ENCODE measurements around the gene HIVEP1. TPM values are rescaled to one million over a fixed set of nuclear protein-coding genes. Genes with fewer than 3 reads are reported as not detected.
"Not testable (repeated sequence)": the region's sequence is repeated elsewhere in the genome, so short reads cannot be mapped to it uniquely, and the experiment has no call there.

HIVEP1 gene
- polyA plus RNA-seq, 1 of the 3 experiments (the other 2 are of a cell fraction) = 7.7 TPM

- CTCF ChIA-PET = no interaction called here
- POLR2A ChIA-PET = no interaction called here
Measured at GRCh38 chr6:12174878-12175277, 162.8 kb downstream of the HIVEP1 start.

GRCh38 chr6:12175626-12176025 is 163.5 kb downstream of the HIVEP1 start:
- Histone ChIP-seq H3K27ac (ENCODE audit: low read depth in 2 of 2, low read length in 1 of 2) (no peak overlapping the region), H3K4me2 (no peak overlapping the region), H3K36me3 (replicated peaks in 1 of 2; ENCODE audit: control insufficient read depth in 1 of 2, insufficient read depth in 2 of 2, low read length in 1 of 2) (no peaks in the 10 kb centered on the region), H3K9ac (no peak overlapping the region), H3K27me3 (ENCODE audit: insufficient read depth) (no peaks in the 10 kb centered on the region), H3K4me3 (ENCODE audit: low read depth in 2 of 2, low read length in 1 of 2) (no peak overlapping the region), H3K9me2 (no peaks in the 10 kb centered on the region), H3K9me3 (no peaks in the 10 kb centered on the region), H4K20me1 (ENCODE audit: insufficient read depth) (no peaks in the 10 kb centered on the region), H2AFZ (ENCODE audit: low read depth) (no peak overlapping the region), H3K79me2 (ENCODE audit: insufficient read depth) (no peaks in the 10 kb centered on the region), H3K4me1 (ENCODE audit: control insufficient read depth in 1 of 2, insufficient read depth in 2 of 2, low read depth in 1 of 2, low read length in 1 of 2) (no peaks in the 10 kb centered on the region), H3F3A (replicated peaks; ENCODE audit: insufficient read depth) (peaks cover 4% of the 10 kb centered on the region)
- no peak for DNase-seq
- WGBS (ENCODE audit: low lambda C conversion rate) = 97% methylated on average over 6 of the region's 8 CpGs
- CTCF ChIA-PET = interaction anchor here (0.6 kb wide), 1 partner anchor 754 kb away, joined by 3 read pairs; no protein-coding TSS in a partner anchor
- POLR2A ChIA-PET = no interaction called here
- TF ChIP-seq EP300 (IDR thresholded peaks at IDR 0.05; ENCODE audit: borderline replicate concordance in 1 of 2, low read depth in 1 of 2, low read length in 1 of 2) (no peak), POLR2AphosphoS5 (IDR thresholded peaks at IDR 0.05; ENCODE audit: low read depth, low read length) (no peak), GATA2 (CRISPR knock-in tag; IDR thresholded peaks at IDR 0.05) (no peak), EZH2phosphoT487 (IDR thresholded peaks at IDR 0.05; ENCODE audit: borderline replicate concordance, low read depth) (no peak), MXI1 (IDR thresholded peaks at IDR 0.05; ENCODE audit: low read depth, low read length) (no peak)

More at GRCh38 chr6:12174878-12175277, 162.8 kb downstream of the HIVEP1 start:
- Histone ChIP-seq H3K9me2 (no peaks in the 10 kb centered on the region), H3K27ac (ENCODE audit: low read depth in 2 of 2, low read length in 1 of 2) (no peak overlapping the region), H3K9ac (no peak overlapping the region), H3K79me2 (ENCODE audit: insufficient read depth) (no peaks in the 10 kb centered on the region), H3K4me2 (no peak overlapping the region), H3K36me3 (replicated peaks in 1 of 2; ENCODE audit: control insufficient read depth in 1 of 2, insufficient read depth in 2 of 2, low read length in 1 of 2) (no peaks in the 10 kb centered on the region), H4K20me1 (ENCODE audit: insufficient read depth) (no peaks in the 10 kb centered on the region), H3K9me3 (no peaks in the 10 kb centered on the region), H3K4me1 (ENCODE audit: control insufficient read depth in 1 of 2, insufficient read depth in 2 of 2, low read depth in 1 of 2, low read length in 1 of 2) (no peaks in the 10 kb centered on the region), H3K4me3 (ENCODE audit: low read depth in 2 of 2, low read length in 1 of 2) (no peak overlapping the region), H3F3A (replicated peaks; ENCODE audit: insufficient read depth) (peaks cover 2% of the 10 kb centered on the region), H3K27me3 (ENCODE audit: insufficient read depth) (no peaks in the 10 kb centered on the region), H2AFZ (ENCODE audit: low read depth) (no peak overlapping the region)
- TF ChIP-seq FOXM1 (IDR thresholded peaks at IDR 0.05; ENCODE audit: low read depth) (no peak), GABPA (IDR thresholded peaks at IDR 0.05; ENCODE audit: low read depth) (no peak), MAX (IDR thresholded peaks at IDR 0.05; ENCODE audit: low read depth) (no peak), YY1 (IDR thresholded peaks at IDR 0.05; ENCODE audit: low read depth) (no peak), ELF1 (IDR thresholded peaks at IDR 0.05) (no peak), RXRA (IDR thresholded peaks at IDR 0.05; ENCODE audit: borderline replicate concordance, low read depth) (no peak), TEAD4 (IDR thresholded peaks at IDR 0.05; ENCODE audit: borderline replicate concordance, insufficient read depth) (no peak), USF2 (IDR thresholded peaks at IDR 0.05; ENCODE audit: borderline replicate concordance, low read depth, low read length) (no peak), JUND (IDR thresholded peaks at IDR 0.05) (no peak)
- 63% methylated on average over 2 of the region's 2 CpGs for WGBS (ENCODE audit: low lambda C conversion rate)
- no peak for DNase-seq

- H3K9ac ChIP-seq; H3K9me3 ChIP-seq; H2AFZ ChIP-seq (ENCODE audit: low read depth); H3K9me2 ChIP-seq; H4K20me1 ChIP-seq (ENCODE audit: insufficient read depth); H3K79me2 ChIP-seq (ENCODE audit: insufficient read depth); POLR2A ChIA-PET; H3F3A ChIP-seq (replicated peaks; ENCODE audit: insufficient read depth); H3K36me3 ChIP-seq (replicated peaks in 1 of 2; ENCODE audit: control insufficient read depth in 1 of 2, insufficient read depth in 2 of 2, low read length in 1 of 2); H3K4me2 ChIP-seq; H3K4me3 ChIP-seq (ENCODE audit: low read depth in 2 of 2, low read length in 1 of 2); H3K4me1 ChIP-seq (ENCODE audit: control insufficient read depth in 1 of 2, insufficient read depth in 2 of 2, low read depth in 1 of 2, low read length in 1 of 2); H3K27me3 ChIP-seq (ENCODE audit: insufficient read depth); DNase-seq; H3K27ac ChIP-seq (ENCODE audit: low read depth in 2 of 2, low read length in 1 of 2); CTCF ChIA-PET: not testable (repeated sequence)
- 57% methylated on average over 3 of the region's 3 CpGs for WGBS (ENCODE audit: low lambda C conversion rate)
Measured at GRCh38 chr6:12176782-12177181, 164.7 kb downstream of the HIVEP1 start.

Measured in SK-N-SH (cell line).